Ramos (cell line): ENCODE results near the gene OSGIN1.
"Not testable (repeated sequence)": the region's sequence is repeated elsewhere in the genome, so short reads cannot be mapped to it uniquely, and the experiment has no call there.

Experiments used
- in situ Hi-C: fragments of 300-500 bp; cut with MboI; formaldehyde crosslinking; loops from one replicate; pipeline ENCODE4 v1.14.3; 2022; ENCODE audit warnings: low sequenced_read_pairs; ENCODE audit not compliant: unreplicated experiment

Gene OSGIN1

GRCh38 chr16:83940119-83940518, 12.9 kb upstream of the OSGIN1 start:
- in situ Hi-C loops = no loop called here

DNA sequence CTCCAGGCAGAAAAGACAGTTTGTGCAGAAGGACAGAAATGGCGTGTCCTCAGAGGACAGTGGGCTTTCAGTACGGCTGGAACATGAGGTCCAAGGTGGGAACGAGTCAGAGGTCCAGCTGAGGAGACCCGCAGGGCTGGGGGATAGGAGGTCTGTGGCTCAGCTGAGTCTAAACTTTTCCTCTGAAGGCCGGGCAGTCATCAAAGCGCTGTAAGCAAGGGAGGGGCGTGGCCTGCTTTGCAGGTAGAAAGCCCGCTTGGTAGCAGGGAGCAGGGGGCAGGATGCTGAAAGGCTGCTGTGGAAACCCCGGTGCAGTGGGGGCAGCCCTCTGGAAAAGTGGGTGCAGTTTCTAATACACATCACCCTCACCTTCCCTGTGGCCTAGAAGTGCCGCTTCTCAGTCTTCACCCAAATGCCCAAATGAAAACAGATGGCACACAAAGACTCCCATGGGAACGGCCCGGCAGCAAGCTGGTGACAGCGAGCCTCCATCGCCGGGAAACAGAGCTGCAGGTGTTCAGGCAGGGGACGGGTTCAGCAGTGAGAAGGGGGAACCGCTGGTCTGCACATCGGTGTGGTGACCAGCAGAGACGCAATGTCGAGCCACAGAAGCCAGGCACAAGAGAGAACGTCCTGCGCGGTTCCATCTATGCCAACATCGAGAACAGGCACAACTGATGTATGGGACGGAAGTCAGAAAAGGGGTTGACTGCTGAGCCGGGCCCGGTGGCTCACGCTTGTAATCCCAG, 12.2 kb upstream of the OSGIN1 start:
- in situ Hi-C loops = no loop called here

DNA sequence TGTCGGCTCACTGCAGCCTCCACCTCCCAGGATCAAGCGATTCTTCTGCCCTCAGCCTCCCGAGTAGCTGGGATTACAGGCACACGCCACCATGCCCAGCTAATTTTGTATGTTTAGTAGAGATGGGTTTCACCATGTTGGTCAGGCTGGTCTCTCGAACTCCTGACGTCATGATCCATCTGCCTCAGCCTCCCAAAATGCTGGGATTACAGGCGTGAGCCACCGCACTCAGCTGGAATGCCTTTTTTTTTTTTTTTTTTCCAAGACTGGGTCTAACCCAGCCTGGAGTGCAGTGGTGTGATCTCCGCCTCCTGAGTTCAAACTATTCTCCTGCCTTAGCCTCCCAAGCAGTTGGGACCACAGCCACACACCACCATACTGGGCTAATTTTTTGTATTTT, 11.5 kb upstream of the OSGIN1 start:
- in situ Hi-C loops = not testable (repeated sequence)

DNA sequence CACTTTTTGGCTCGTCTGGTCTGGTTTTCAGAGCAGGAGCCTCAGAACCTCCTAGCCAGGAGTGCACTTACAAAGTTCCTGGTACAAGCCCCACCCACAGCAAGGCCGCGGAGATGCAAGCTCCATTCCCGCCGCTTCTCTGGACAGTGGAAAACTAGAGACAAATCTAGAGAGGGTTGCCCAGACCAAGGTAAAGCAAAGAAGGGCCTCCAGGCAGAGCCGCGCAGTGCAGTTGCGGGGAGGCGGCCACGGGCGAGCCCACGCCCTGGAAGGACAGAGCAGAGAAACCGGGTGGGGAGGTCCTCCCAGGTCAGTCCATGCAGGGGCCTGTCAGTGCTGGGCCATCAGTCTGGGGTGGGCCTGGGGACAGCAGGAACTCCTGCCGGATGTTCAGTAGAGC, 11.0 kb upstream of the OSGIN1 start:
- in situ Hi-C loops = no loop called here

- in situ Hi-C loops = no loop called here
Observed at GRCh38 chr16:83942815-83943515, 10.1 kb upstream of the OSGIN1 start.

- in situ Hi-C loops = no loop called here
Observed at GRCh38 chr16:83943516-83944050, 9.5 kb upstream of the OSGIN1 start.

DNA sequence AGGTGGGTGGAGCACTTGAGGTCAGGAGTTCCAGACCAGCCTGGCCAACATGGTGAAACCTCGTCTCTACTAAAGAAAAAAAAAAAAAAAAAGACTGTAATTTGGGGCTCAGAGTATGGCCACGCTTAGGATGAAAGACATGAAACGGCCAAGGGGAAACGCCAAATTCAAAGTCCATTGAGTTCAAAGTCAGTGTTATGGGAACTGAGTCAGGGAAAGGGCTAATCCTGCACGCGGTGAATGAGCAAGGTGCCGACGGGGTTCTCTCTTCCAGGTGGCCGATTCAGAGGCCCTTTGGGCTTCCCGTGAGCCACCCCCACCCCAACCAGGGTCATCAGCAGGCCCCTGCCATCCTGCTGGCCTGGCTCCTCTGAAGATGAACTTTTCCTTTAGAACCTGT, 7.5 kb upstream of the OSGIN1 start:
- in situ Hi-C loops = no loop called here

- in situ Hi-C loops = no loop called here
Observed at GRCh38 chr16:83946154-83946780, 6.8 kb upstream of the OSGIN1 start.

DNA sequence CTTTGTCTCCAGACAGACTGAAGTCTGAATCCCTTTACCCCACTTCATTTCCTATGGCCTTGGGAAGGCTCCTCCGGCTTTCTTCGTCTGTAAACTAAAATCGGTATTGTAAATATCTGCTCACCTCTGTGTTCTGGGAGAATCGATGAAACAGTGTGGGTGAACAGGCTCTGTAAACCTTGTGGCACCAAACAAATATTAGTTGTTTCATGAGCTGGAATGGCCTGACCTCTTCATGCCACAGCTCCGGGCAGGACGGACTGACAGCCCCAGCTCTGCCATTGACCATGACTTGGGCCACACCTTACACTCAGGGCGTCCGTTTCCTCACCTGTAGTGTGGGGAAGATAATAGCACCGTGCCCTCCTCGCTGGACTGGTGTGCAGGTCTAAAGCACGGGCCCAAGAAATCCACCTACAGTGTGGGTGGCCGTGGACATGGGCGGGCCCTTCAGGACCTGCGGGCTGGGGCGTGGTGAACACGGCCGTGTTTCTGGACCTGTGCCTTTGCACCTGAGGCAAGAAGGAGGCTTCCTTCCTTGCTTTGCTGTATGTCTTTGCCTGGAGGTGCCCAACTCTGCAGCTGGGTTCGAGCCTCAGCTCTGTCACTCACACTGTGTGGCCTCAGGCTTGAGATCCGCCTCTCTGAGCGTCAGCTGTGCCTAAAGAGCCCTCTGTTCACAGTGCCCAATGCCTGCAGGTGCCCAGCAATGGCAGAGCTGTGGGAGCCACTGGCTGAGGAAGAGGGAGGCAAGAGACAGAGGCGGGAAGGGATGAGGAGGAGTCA, 6.1 kb upstream of the OSGIN1 start:
- in situ Hi-C loops = no loop called here

GRCh38 chr16:83947642-83948234, 5.3 kb upstream of the OSGIN1 start:
- in situ Hi-C loops = no loop called here

DNA sequence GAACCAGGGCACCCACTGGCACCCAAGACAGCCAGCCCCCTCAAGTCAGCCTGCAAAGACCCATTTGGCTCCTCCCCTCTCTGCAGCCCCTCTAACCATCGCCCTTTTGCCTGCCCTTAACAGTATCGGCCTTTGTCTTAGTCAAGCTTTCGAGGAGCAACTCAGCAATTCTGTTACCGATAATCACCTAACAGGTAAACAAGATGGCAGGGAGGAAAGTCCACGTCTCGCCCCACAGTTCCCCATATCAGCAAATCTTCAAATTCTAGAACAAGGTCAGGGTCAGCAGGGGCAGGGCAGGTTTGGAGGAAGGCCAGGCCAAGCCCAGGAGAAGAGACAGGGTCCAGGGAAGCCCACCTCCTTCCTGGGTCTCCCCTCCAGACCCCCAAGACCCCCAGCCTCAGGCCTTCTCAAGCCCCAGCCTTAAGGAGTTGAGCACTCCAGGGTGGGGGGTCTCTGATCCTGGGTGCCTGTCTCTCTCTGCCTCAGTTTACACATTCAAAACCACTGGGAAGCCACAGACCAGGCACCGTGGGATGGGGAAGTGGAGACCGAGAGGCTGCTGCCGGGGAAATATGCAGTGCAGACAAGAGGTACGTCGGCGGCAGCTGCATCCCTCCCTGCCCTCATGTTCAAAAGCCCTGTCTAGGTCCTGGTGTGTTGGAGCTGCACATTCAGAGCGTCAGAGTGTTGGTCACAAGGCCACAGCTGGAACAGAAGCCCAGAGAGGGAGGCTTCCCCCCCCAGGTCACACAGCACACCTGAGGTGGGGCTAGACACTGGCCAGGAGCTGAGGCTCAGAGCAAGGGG, 3.9 kb upstream of the OSGIN1 start:
- in situ Hi-C loops = no loop called here

DNA sequence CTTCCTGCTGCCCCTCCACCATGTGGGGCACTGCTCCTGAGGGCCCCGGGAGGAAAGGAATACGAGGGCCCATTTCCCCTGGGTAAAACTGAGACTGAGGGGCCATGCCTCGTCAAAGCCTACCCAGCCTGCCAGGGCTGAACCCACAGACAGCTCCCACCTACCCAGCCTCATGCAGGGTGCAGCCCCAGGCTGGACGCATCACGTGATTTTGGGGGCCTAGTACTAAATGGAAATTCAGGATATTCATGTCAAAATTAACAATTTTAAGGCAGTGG, 3.4 kb upstream of the OSGIN1 start:
- in situ Hi-C loops = loop anchor here (10.0 kb wide), 2 partner anchors 115 to 535 kb away; no protein-coding TSS in a partner anchor

DNA sequence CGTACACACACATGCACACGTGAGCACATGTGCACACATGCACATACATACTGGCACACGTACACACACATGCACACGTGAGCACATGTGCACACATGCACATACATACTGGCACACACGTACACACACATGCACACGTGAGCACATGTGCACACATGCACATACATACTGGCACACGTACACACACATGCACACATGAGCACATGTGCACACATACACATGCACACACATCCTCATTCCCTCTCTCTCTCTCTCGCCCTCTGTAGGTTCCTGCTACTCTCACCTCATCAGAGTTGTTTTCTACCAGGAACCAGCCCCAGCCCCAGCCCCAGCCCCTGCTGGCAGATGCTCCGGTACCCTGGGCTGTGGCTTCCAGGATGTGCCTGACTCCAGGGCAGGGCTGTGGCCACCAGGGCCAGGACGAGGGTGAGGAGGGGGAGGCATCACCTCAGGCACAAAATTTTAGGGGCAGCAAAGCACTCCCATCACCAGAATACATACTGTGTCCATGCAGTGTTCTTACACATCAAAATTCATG, 2.1 kb upstream of the OSGIN1 start:
- in situ Hi-C loops = loop anchor here (10.0 kb wide), 2 partner anchors 114 to 534 kb away; no protein-coding TSS in a partner anchor

GRCh38 chr16:83951544-83951943, 1.5 kb upstream of the OSGIN1 start:
- in situ Hi-C loops = loop anchor here (10.0 kb wide), 2 partner anchors 113 to 533 kb away; no protein-coding TSS in a partner anchor

- in situ Hi-C loops = loop anchor here (10.0 kb wide), 2 partner anchors 112 to 532 kb away; no protein-coding TSS in a partner anchor
Observed at GRCh38 chr16:83952587-83952939, 477 bp upstream of the OSGIN1 start.

- in situ Hi-C loops = loop anchor here (10.0 kb wide), 2 partner anchors 111 to 531 kb away; no protein-coding TSS in a partner anchor
Observed at GRCh38 chr16:83953796-83954576, 946 bp downstream of the OSGIN1 start.

- in situ Hi-C loops = loop anchor here (10.0 kb wide), 2 partner anchors 110 to 530 kb away; no protein-coding TSS in a partner anchor
Observed at GRCh38 chr16:83954577-83955016, 1.6 kb downstream of the OSGIN1 start.
